Inferior parietal cortex (tissue), 1 donor: ENCODE results near the gene RAB38.

Experiments
- DNase-seq: peaks from one replicate; pipeline ENCODE4 v3.0.0-alpha.2; 2016; ENCODE audit errors: extremely low spot score

RAB38 gene

DNA sequence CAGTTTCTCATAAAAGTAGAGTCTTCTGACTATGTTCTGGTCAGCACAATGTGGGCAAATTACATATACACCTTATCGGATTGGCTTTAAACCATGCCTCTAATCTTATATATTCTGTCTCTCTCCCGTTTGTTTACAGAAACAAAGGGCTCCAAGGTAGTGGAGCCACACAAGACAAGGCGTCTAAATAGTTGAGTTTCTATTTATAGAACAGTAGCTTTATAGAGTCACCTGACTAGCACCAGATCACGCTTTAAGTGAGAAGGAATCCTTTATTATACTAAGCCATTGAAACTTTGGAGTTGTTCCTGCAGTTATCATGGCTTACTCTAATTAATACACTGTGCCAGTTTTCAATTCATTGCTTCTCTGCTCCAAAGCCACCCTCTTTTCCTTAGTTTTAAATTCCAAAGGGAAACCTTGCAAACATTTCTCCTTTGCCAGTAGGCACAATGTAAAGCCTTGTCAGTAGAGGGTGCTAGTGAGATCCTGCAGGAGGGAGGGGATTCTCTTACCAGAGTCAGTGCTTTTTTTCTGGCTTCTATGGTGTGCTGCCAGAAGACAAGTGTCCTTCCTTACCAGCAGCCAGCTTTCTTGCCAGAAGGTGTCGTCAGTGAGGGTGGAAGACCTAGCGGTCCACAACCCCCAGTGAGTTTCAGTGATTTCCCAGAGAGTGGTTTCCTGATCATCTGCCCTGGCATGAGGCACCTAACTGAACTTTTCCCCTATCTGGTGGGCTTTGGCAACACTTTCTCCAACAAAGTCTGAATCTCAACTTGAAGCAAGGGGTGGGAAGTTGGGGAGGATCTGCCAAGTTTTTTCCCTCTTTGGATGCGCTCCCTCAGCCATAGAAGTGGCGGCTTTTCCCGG is 71.7 kb downstream of the RAB38 start:
- peak; percentile 12 for DNase-seq

DNA sequence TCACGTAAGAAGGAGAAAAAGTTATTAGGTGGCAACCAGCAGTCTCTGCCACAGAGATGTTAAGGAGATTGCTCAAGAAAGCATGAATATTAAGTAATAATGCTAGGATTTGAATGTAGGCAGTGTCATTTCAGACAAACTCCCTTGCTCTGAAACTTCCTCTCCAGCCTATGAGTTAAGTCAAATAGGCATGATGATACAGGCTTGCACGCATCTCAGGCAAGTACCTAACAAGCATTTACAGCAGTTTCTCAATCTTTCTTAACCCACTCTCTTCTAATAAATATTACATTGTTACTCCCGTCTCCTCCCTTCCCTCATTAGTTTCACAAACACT is 72.7 kb downstream of the RAB38 start:
- DNase-seq, result no peak

GRCh38 chr11:88101881-88102597 is 73.2 kb downstream of the RAB38 start:
- DNase-seq, result no peak

- no peak for DNase-seq
These were observed 75.1 kb downstream of the RAB38 start for GRCh38 chr11:88100151-88100550.

DNA sequence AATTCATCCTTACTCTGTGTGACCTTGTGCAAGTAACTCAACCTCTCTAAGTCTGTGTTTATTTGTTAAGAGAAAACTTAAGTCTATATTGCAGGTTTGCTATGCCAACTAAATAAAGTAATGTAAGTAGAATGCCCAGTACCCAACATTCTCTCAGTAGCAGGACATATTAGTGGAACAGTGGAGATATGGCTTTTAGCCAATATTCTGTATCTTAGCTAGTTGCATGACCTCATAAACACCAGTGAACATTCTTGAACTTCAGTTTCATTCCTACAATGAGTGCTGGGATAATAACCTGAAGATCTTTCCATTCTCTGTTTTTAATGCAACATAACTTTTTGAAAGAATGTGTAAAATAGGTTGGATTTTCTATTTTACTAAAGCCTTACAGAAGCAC is 77.0 kb downstream of the RAB38 start:
- no peak for DNase-seq

- no peak for DNase-seq
These were observed 86.1 kb downstream of the RAB38 start for GRCh38 chr11:88089134-88089533.

GRCh38 chr11:88087337-88087736 is 87.9 kb downstream of the RAB38 start:
- no peak for DNase-seq

- DNase-seq, result no peak
These were observed 88.9 kb downstream of the RAB38 start for GRCh38 chr11:88086297-88086696.

DNA sequence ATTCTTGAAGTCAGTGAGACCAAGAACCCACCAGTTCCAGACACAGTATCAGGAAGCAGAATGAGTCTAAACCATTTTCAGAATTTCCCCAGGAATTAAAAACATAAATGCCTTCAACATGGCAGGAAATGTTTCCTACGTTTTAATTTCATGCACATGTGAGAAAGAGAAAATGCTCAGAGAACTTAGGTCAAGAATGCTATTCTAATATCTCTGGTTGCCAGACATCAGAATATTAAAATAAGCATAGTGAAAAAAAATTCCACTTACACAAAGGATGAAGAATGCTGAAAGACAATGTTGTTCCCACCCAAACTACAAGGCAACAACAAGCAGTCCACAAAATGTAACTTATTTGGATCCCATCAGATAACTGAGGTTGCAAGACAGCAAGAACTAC is 104.8 kb downstream of the RAB38 start:
- no peak for DNase-seq

GRCh38 chr11:88068848-88069554 is 106.2 kb downstream of the RAB38 start:
- DNase-seq, result no peak

GRCh38 chr11:88066090-88066489 is 109.2 kb downstream of the RAB38 start:
- no peak for DNase-seq

DNA sequence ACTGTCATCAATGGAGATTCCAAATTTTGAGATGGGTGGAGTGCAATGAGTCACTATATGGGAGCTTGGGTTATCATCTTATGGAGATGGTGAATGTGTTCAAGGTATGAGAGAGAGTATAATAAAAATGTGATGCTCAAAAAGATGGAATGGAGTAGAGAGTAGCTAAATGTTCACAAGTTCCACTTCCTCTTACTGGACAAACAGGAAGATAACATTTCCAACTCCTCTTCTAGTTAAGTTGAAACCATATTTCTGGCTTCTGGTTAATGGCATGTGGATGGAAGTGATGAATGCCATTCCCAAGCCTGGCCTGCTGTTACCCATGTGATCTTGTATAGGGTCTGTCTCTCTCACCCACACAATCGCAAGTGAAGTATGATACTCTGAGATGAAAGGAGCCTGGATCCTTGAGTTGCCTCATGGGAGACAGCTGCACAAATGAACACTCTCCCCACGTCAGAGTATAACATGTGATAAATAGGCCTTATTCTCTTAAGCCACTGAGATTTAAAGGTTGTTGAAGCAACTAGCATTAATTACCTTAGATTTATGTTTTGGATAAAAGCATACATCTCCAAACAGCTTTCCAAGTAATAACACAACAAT is 111.0 kb downstream of the RAB38 start:
- DNase-seq, result no peak
